Ovary (tissue), 3 donors: ENCODE data around the gene ARHGAP18.

Experiments used
- CTCF ChIP-seq, 3 donors: fragments of 450-650 bp in 2 of 3; fragments of 200-600 bp in 1 of 3; IDR thresholded peaks; one replicate each; pipeline versions ENCODE4 v1.5.1 to v1.8.0; 2016 to 2022; ENCODE audit warnings: antibody characterized with exemption in 3 of 3, mild to moderate bottlenecking in 1 of 3
- EP300 ChIP-seq: sonication (generic); formaldehyde crosslinking; IDR thresholded peaks from one replicate; pipeline ENCODE4 v1.6.1; 2017; ENCODE audit warnings: antibody characterized with exemption
- POLR2A ChIP-seq: fragments of 450-650 bp; IDR thresholded peaks from one replicate; pipeline ENCODE4 v1.6.1; 2017; ENCODE audit warnings: antibody characterized with exemption, mild to moderate bottlenecking, moderate library complexity
- donor health status: DM: no; HTN: no; CAD: no.

DNA sequence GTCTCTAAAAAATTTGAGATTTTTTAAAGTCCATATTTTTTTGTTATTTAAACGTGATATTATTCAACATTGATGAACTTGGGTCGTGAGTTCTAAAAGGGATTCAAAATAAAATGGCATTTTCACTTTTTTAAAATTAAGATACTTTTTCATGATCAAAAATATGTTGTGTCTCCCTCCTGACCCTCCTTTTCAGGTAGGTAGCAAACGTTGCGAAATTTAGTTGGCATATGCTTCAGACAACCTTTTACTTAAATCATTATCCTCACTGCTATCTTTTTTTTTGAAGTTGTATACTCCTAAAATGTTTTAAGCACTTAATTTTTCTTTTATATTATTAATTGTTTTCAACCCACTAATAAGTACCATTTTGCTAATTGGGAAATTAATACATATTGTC is 133.5 kb downstream of the ARHGAP18 start:
- TF ChIP-seq CTCF (IDR thresholded peaks at IDR 0.05) (no peak), POLR2A (no peak), EP300 (no peak)
